Smooth muscle cell (in vitro differentiated cells): Measurements from ENCODE around the gene RAD54L. TPM values are rescaled to one million over a fixed set of nuclear protein-coding genes. Genes with fewer than 3 reads are reported as not detected.
A peak's percentile ranks its signal among the peaks of the same experiment; 100 is the strongest.

Source experiments
- DNase-seq: peaks from one replicate; lab custom pipeline; 2025; ENCODE audit not compliant: unreplicated experiment; lab: John Stamatoyannopoulos, UW
- H2AFZ ChIP-seq: fragments of 200-600 bp; sonication (generic); 2 replicates; pipeline ENCODE4 v1.6.0; 2016; ENCODE audit warnings: antibody characterized with exemption, low read depth, mild to moderate bottlenecking
- H3F3A ChIP-seq: fragments of 200-600 bp; sonication (generic); 2 replicates; pipeline ENCODE4 v1.6.0; 2017; ENCODE audit warnings: antibody characterized with exemption, low read depth
- H3K27ac ChIP-seq: fragments of 200-600 bp; sonication (generic); 2 replicates; pipeline ENCODE4 v1.5.1; 2016; ENCODE audit warnings: low read depth, mild to moderate bottlenecking
- H3K27me3 ChIP-seq: fragments of 200-600 bp; sonication (generic); 2 replicates; pipeline ENCODE4 v1.6.1; 2016; ENCODE audit warnings: low read depth, mild to moderate bottlenecking
- H3K36me3 ChIP-seq: fragments of 200-600 bp; sonication (generic); 2 replicates; pipeline ENCODE4 v1.5.1; 2016; ENCODE audit warnings: low read depth
- H3K4me1 ChIP-seq: fragments of 200-600 bp; sonication (generic); 2 replicates; pipeline ENCODE4 v1.5.1; 2016; ENCODE audit warnings: low read depth
- H3K4me2 ChIP-seq: fragments of 200-600 bp; sonication (generic); 2 replicates; pipeline ENCODE4 v1.6.0; 2016; ENCODE audit warnings: mild to moderate bottlenecking
- H3K4me3 ChIP-seq: fragments of 200-600 bp; sonication (generic); 2 replicates; pipeline ENCODE4 v1.5.1; 2016; ENCODE audit warnings: mild to moderate bottlenecking
- H3K79me2 ChIP-seq: fragments of 200-600 bp; sonication (generic); 2 replicates; pipeline ENCODE4 v1.6.0; 2016; ENCODE audit warnings: low read depth, mild to moderate bottlenecking
- H3K9ac ChIP-seq: fragments of 200-600 bp; sonication (generic); 2 replicates; pipeline ENCODE4 v1.6.0; 2016; ENCODE audit warnings: low read depth
- H3K9me3 ChIP-seq: fragments of 200-600 bp; sonication (generic); replicated peaks from 2 replicates; pipeline ENCODE4 v1.5.1; 2016; ENCODE audit warnings: low read depth
- H4K20me1 ChIP-seq: fragments of 200-600 bp; sonication (generic); 2 replicates; pipeline ENCODE4 v1.6.0; 2016; ENCODE audit warnings: low read depth
- CTCF ChIP-seq: fragments of 200-600 bp; sonication (generic); IDR thresholded peaks from 2 replicates; pipeline ENCODE4 v1.5.1; 2017; ENCODE audit warnings: borderline replicate concordance, mild to moderate bottlenecking, antibody characterized with exemption; ENCODE audit not compliant: insufficient read depth, poor library complexity, severe bottlenecking
- WGBS: methylation state at CpG from one replicate; pipeline ENCODE4 v1.1.7; 2016; ENCODE audit warnings: low lambda C conversion rate; 5-methylcytosine and 5-hydroxymethylcytosine counted together
- polyA plus RNA-seq: library from polyadenylated mRNA; unstranded; fragments of >200 nt; fragmentation: Nextera tagmentation; extraction: Ambion mirVana; gene quantifications from 2 replicates; pipeline ENCODE4 v1.2.1, GENCODE V29; 2016
- total RNA-seq: library from RNA; depleted of rRNA; stranded (reverse); fragments of >200 nt; gene quantifications from 2 replicates; pipeline ENCODE4 v1.2.3, GENCODE V29; 2014

The RAD54L gene
- total and polyA plus RNA-seq, 2 experiments from 2014 or later = 4.9 to 5.6 TPM

- no peaks in the 10 kb centered on the region for H4K20me1 ChIP-seq
- H3F3A ChIP-seq = peaks cover 4% of the 10 kb centered on the region
- no peak overlapping the region for H3K27ac ChIP-seq
- no peak for TF ChIP-seq CTCF
- no peaks in the 10 kb centered on the region for H3K36me3 ChIP-seq
- no peaks in the 10 kb centered on the region for H3K79me2 ChIP-seq
- H3K9me3 ChIP-seq = no peaks in the 10 kb centered on the region
- DNase-seq = no peak
- peaks cover 10% of the 10 kb centered on the region for H3K4me1 ChIP-seq
- 17% methylated on average over 14 of the region's 14 CpGs for WGBS
- H2AFZ ChIP-seq = peak overlapping the region; percentile 100
- no peaks in the 10 kb centered on the region for H3K27me3 ChIP-seq
- H3K4me3 ChIP-seq = peak overlapping the region; percentile 92
- H3K4me2 ChIP-seq = peak overlapping the region; percentile 99
- H3K9ac ChIP-seq = peak overlapping the region; percentile 61
Measured at GRCh38 chr1:46203738-46204405, 43.7 kb upstream of the RAD54L start.

GRCh38 chr1:46204406-46204742 is 43.2 kb upstream of the RAD54L start:
- no peak for TF ChIP-seq CTCF
- peaks cover 2% of the 10 kb centered on the region for H3F3A ChIP-seq
- H3K27me3 ChIP-seq = no peaks in the 10 kb centered on the region
- H3K79me2 ChIP-seq = no peaks in the 10 kb centered on the region
- H2AFZ ChIP-seq = no peak overlapping the region
- H3K9ac ChIP-seq = peak overlapping the region; percentile 61
- no peaks in the 10 kb centered on the region for H4K20me1 ChIP-seq
- no peak for DNase-seq
- H3K4me3 ChIP-seq = peak overlapping the region; percentile 92
- H3K4me1 ChIP-seq = peaks cover 5% of the 10 kb centered on the region
- no peaks in the 10 kb centered on the region for H3K36me3 ChIP-seq
- WGBS = 83% methylated on average over 5 of the region's 5 CpGs
- H3K27ac ChIP-seq = no peak overlapping the region
- no peaks in the 10 kb centered on the region for H3K9me3 ChIP-seq
- peak overlapping the region; percentile 99 for H3K4me2 ChIP-seq

- no peak for DNase-seq
- H3F3A ChIP-seq = no peaks in the 10 kb centered on the region
- H3K27ac ChIP-seq = no peak overlapping the region
- peaks cover 5% of the 10 kb centered on the region for H3K4me1 ChIP-seq
- no peaks in the 10 kb centered on the region for H3K27me3 ChIP-seq
- H3K9ac ChIP-seq = no peak overlapping the region
- H3K9me3 ChIP-seq = no peaks in the 10 kb centered on the region
- no peaks in the 10 kb centered on the region for H3K36me3 ChIP-seq
- no peak for TF ChIP-seq CTCF
- no peaks in the 10 kb centered on the region for H3K79me2 ChIP-seq
- 80% methylated on average over 3 of the region's 3 CpGs for WGBS
- no peaks in the 10 kb centered on the region for H4K20me1 ChIP-seq
- no peak overlapping the region for H2AFZ ChIP-seq
- H3K4me2 ChIP-seq = no peak overlapping the region
- no peak overlapping the region for H3K4me3 ChIP-seq
Measured at GRCh38 chr1:46205141-46205540, 42.4 kb upstream of the RAD54L start.

GRCh38 chr1:46205791-46206190 is 41.8 kb upstream of the RAD54L start:
- no peak for TF ChIP-seq CTCF
- H4K20me1 ChIP-seq = no peaks in the 10 kb centered on the region
- H3K27ac ChIP-seq = no peak overlapping the region
- no peaks in the 10 kb centered on the region for H3K27me3 ChIP-seq
- no peaks in the 10 kb centered on the region for H3K9me3 ChIP-seq
- H3K4me3 ChIP-seq = no peak overlapping the region
- no peaks in the 10 kb centered on the region for H3K36me3 ChIP-seq
- WGBS = 66% methylated on average over 3 of the region's 3 CpGs
- no peak overlapping the region for H3K4me2 ChIP-seq
- H3F3A ChIP-seq = no peaks in the 10 kb centered on the region
- no peak for DNase-seq
- no peak overlapping the region for H2AFZ ChIP-seq
- H3K79me2 ChIP-seq = no peaks in the 10 kb centered on the region
- peaks cover 5% of the 10 kb centered on the region for H3K4me1 ChIP-seq
- no peak overlapping the region for H3K9ac ChIP-seq
